GM10847 (cell line): ENCODE measurements around the gene ITGB6.

Source experiments
- POLR2A ChIP-seq: IDR thresholded peaks from 2 replicates; pipeline ENCODE4 v1.6.1; 2011; ENCODE audit not compliant: insufficient read length; ENCODE audit errors: extremely low read depth

The ITGB6 gene

GRCh38 chr2:160097326-160097725 lies 102.7 kb downstream of the ITGB6 start:
- TF ChIP-seq POLR2A = no peak

GRCh38 chr2:160096409-160096808 lies 103.7 kb downstream of the ITGB6 start:
- TF ChIP-seq POLR2A = no peak

- no peak for TF ChIP-seq POLR2A
Observed at GRCh38 chr2:160092445-160092844, 107.6 kb downstream of the ITGB6 start.

- TF ChIP-seq POLR2A = no peak
Observed at GRCh38 chr2:160091381-160091780, 108.7 kb downstream of the ITGB6 start.

GRCh38 chr2:160087854-160088745 lies 112.0 kb downstream of the ITGB6 start:
- no peak for TF ChIP-seq POLR2A

GRCh38 chr2:160085662-160086061 lies 114.4 kb downstream of the ITGB6 start:
- no peak for TF ChIP-seq POLR2A

GRCh38 chr2:160077912-160078810 lies 121.9 kb downstream of the ITGB6 start:
- no peak for TF ChIP-seq POLR2A

- TF ChIP-seq POLR2A = no peak
Observed at GRCh38 chr2:160076914-160077313, 123.2 kb downstream of the ITGB6 start.

GRCh38 chr2:160076241-160076640 lies 123.8 kb downstream of the ITGB6 start:
- TF ChIP-seq POLR2A = no peak

- TF ChIP-seq POLR2A = no peak
Observed at GRCh38 chr2:160075171-160075570, 124.9 kb downstream of the ITGB6 start.

- no peak for TF ChIP-seq POLR2A
Observed at GRCh38 chr2:160073284-160073888, 126.7 kb downstream of the ITGB6 start.

GRCh38 chr2:160068906-160069305 lies 131.2 kb downstream of the ITGB6 start:
- TF ChIP-seq POLR2A = no peak

- no peak for TF ChIP-seq POLR2A
Observed at GRCh38 chr2:160064916-160065315, 135.2 kb downstream of the ITGB6 start.

GRCh38 chr2:160063879-160064612 lies 136.0 kb downstream of the ITGB6 start:
- no peak for TF ChIP-seq POLR2A

GRCh38 chr2:160063271-160063670 lies 136.8 kb downstream of the ITGB6 start:
- no peak for TF ChIP-seq POLR2A
